ENCODE results near the gene ATRNL1. TPM values are rescaled to one million over a fixed set of nuclear protein-coding genes. Genes with fewer than 3 reads are reported as not detected.

The ATRNL1 gene
- total RNA-seq, 2 donors from 2014 or later = 5.1 to 22.9 TPM

DNA sequence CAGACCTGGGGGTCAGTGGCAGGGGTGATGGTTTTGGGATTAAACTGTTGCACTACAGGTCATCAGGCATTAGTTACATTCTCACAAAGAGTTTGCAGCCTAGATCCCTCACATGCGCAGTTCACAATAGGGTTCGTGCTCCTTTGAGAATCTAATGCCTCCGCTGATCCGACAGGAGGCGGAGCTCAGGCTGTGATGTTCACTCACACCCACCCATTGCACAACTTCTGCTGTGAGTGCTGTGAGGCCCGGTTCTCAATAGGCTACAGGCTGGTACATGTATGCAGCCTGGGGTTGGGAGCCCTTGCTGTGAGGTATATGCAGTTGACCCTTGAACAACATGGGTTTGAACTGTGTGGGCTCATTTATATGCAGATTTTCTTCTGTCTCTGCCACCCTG lies 763.4 kb downstream of the ATRNL1 start:
- H3K36me3 ChIP-seq = no peaks in the 10 kb centered on the region
- no peak overlapping the region for H3K27ac ChIP-seq
- no peaks in the 10 kb centered on the region for H3K4me1 ChIP-seq (replicated peaks)
- H3K27me3 ChIP-seq (replicated peaks; ENCODE audit: insufficient read depth) = peaks cover 4% of the 10 kb centered on the region
- H3K9me3 ChIP-seq = no peaks in the 10 kb centered on the region
- H3K4me3 ChIP-seq = no peak overlapping the region
- DNase-seq (ENCODE audit: low spot score) = no peak
- WGBS = 80% methylated on average over 6 of the region's 6 CpGs
- intact Hi-C loops (cut with DNase I) = no loop called here
- TF ChIP-seq, protein P1, sequence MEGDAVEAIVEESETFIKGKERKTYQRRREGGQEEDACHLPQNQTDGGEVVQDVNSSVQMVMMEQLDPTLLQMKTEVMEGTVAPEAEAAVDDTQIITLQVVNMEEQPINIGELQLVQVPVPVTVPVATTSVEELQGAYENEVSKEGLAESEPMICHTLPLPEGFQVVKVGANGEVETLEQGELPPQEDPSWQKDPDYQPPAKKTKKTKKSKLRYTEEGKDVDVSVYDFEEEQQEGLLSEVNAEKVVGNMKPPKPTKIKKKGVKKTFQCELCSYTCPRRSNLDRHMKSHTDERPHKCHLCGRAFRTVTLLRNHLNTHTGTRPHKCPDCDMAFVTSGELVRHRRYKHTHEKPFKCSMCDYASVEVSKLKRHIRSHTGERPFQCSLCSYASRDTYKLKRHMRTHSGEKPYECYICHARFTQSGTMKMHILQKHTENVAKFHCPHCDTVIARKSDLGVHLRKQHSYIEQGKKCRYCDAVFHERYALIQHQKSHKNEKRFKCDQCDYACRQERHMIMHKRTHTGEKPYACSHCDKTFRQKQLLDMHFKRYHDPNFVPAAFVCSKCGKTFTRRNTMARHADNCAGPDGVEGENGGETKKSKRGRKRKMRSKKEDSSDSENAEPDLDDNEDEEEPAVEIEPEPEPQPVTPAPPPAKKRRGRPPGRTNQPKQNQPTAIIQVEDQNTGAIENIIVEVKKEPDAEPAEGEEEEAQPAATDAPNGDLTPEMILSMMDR (IDR thresholded peaks at IDR 0.05) = no peak
- no peak for TF ChIP-seq POLR2AphosphoS5 (IDR thresholded peaks at IDR 0.05)
- TF ChIP-seq POLR2A (IDR thresholded peaks at IDR 0.05) = no peak

DNA sequence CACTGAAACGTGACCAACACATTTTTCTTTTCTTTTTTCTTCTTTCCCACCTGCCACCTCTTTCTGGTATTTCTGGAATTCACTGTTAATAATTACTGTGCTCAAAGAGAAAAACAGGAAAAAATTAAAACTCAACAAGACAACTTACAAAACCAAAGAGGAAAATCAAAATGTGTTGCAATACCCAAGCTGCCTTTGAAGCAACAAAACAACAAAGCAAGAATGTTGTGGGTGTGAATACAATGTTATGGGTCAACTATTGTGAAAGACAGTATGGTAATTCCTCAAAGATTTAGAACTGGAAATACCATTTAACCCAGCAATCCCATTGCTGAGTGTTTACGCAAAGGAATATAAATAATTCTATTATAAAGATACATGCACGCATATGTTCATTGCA lies 764.7 kb downstream of the ATRNL1 start:
- TF ChIP-seq POLR2AphosphoS5 (IDR thresholded peaks at IDR 0.05) (no peak), POLR2A (IDR thresholded peaks at IDR 0.05) (no peak)
- TF ChIP-seq, protein P1 (IDR thresholded peaks at IDR 0.05) = no peak
- WGBS = 63% methylated on average over 3 of the region's 3 CpGs
- intact Hi-C loops (cut with DNase I) = no loop called here

DNA sequence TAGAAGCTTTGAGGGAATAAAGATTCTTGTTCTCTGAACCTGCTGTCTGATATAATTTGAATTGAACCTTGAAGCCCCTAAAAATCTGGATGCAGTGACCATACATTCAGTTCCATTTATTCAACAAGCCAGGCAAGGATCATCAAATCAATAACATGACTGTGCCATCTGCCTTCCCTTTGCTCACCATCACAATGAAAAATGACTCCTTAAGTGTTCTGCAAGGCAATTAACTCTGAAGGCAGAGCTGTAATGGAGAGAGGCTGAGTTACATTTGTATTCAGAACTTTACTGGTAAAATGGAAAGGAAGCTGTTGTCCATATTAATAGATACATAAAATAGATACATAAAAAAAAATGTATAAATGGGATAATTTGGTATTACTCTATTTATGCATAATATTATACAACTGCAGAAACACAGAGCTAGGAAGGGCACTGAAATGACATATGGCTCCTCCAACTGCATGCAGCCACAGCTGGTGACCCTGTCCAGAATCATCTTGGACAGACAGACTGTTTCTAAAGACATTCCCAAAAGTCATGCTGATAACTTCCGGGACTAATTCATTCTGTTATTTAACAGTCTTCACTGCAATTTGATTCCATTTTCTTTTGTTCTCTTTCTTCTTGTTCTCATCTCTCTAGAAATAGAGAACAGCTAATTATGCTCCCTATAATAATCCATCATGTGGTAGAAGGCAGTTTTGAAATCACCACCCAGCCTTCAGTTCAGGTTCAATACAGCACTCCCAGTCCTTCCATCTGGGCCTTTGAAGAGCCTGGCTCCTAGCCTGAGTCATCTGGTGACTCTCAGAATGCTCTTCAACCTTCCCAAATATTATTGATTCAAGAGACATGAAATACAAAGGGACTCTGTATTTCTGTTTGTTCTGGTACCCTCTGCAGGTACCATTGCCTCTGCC lies 767.3 kb downstream of the ATRNL1 start:
- H3K4me1 ChIP-seq (replicated peaks) = no peaks in the 10 kb centered on the region
- no peak overlapping the region for H3K4me3 ChIP-seq
- no peak for DNase-seq (ENCODE audit: low spot score)
- no peaks in the 10 kb centered on the region for H3K9me3 ChIP-seq
- 80% methylated on average over 1 of the region's 1 CpG for WGBS
- TF ChIP-seq, protein P1 (IDR thresholded peaks at IDR 0.05) = no peak
- TF ChIP-seq POLR2AphosphoS5 (IDR thresholded peaks at IDR 0.05) (no peak), POLR2A (IDR thresholded peaks at IDR 0.05) (no peak)
- H3K27ac ChIP-seq = no peak overlapping the region
- intact Hi-C loops (cut with DNase I) = no loop called here
- H3K36me3 ChIP-seq = no peaks in the 10 kb centered on the region
- H3K27me3 ChIP-seq (replicated peaks; ENCODE audit: insufficient read depth) = no peaks in the 10 kb centered on the region

More for the DNA sequence above, 764.7 kb downstream of the ATRNL1 start:
- no peaks in the 10 kb centered on the region for H3K36me3 ChIP-seq
- H3K4me1 ChIP-seq (replicated peaks) = no peaks in the 10 kb centered on the region
- peaks cover 4% of the 10 kb centered on the region for H3K27me3 ChIP-seq (replicated peaks; ENCODE audit: insufficient read depth)
- DNase-seq (ENCODE audit: low spot score) = no peak
- no peak overlapping the region for H3K4me3 ChIP-seq
- H3K27ac ChIP-seq = no peak overlapping the region
- H3K9me3 ChIP-seq = no peaks in the 10 kb centered on the region

DNA sequence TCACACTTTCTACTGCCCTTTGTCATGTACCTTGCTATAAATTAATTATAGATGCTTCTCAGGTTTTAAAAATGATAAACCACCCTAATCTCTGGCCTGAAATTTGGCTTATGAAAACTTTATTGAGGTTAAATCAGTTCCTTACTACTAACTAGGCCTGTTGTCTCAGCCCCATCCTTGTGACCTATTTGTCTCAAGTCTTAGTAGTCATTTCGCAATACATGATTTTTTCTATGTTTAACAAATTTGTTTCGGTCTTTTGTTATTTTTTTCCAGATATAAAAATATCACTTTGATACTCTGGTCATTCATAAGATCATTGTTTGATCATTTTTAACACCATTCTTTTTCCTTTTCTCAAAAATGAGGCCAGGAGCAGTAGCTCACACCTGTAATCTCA lies 768.3 kb downstream of the ATRNL1 start:
- Histone ChIP-seq H3K4me3 (no peak overlapping the region), H3K36me3 (no peaks in the 10 kb centered on the region), H3K27me3 (replicated peaks; ENCODE audit: insufficient read depth) (no peaks in the 10 kb centered on the region), H3K9me3 (no peaks in the 10 kb centered on the region), H3K4me1 (replicated peaks) (no peaks in the 10 kb centered on the region), H3K27ac (no peak overlapping the region)
- DNase-seq (ENCODE audit: low spot score) = no peak
- TF ChIP-seq, protein P1 (IDR thresholded peaks at IDR 0.05) = no peak
- no peak for TF ChIP-seq POLR2A (IDR thresholded peaks at IDR 0.05)
- no peak for TF ChIP-seq POLR2AphosphoS5 (IDR thresholded peaks at IDR 0.05)
- WGBS = 92% methylated on average over 2 of the region's 2 CpGs
- intact Hi-C loops (cut with DNase I) = no loop called here

DNA sequence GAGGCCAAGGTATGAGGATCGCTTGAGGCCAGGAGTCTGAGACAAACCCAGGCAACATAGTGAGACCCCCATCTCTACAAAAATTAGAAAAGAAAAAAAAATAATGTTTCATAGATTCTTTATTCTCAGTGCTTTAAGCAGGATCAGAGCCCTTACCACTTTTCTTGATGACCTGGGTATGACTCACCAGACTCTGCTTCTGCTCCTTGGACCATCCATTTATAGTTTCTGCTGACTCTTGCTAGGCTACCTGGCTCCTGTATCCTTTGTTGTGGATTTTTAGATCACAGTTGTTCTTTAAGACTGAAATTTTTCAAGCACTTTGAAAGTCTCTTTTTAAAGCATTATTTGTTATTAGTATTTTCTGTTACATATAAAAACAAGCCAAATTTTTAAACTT lies 768.7 kb downstream of the ATRNL1 start:
- no peak overlapping the region for H3K4me3 ChIP-seq
- intact Hi-C loops (cut with DNase I) = no loop called here
- no peak for TF ChIP-seq POLR2A (IDR thresholded peaks at IDR 0.05)
- TF ChIP-seq POLR2AphosphoS5 (IDR thresholded peaks at IDR 0.05) = no peak
- TF ChIP-seq, protein P1 (IDR thresholded peaks at IDR 0.05) = no peak
- H3K36me3 ChIP-seq = no peaks in the 10 kb centered on the region
- no peaks in the 10 kb centered on the region for H3K27me3 ChIP-seq (replicated peaks; ENCODE audit: insufficient read depth)
- 96% methylated on average over 1 of the region's 1 CpG for WGBS
- H3K9me3 ChIP-seq = no peaks in the 10 kb centered on the region
- DNase-seq (ENCODE audit: low spot score) = no peak
- no peaks in the 10 kb centered on the region for H3K4me1 ChIP-seq (replicated peaks)
- no peak overlapping the region for H3K27ac ChIP-seq

All from prostate gland (tissue), 2 donors.